ENCODE measurements around the gene PTPRU.

PTPRU gene

GRCh38 chr1:29362116-29362515 is 125.8 kb downstream of the PTPRU start:
- H3K36me3 ChIP-seq (ENCODE audit: control insufficient read depth in 2 of 2, insufficient read depth in 1 of 2, low read length in 2 of 2): no peaks in the 10 kb centered on the region
- ChIA-PET CTCF (interaction anchor here (1.0 kb wide), 1 partner anchor 21 kb away, joined by 3 read pairs; no protein-coding TSS in a partner anchor), POLR2A (no interaction called here)

GRCh38 chr1:29362764-29363163 is 126.4 kb downstream of the PTPRU start:
- Histone ChIP-seq H3K36me3 (ENCODE audit: control insufficient read depth in 2 of 2, insufficient read depth in 1 of 2, low read length in 2 of 2) (no peaks in the 10 kb centered on the region), H3K27ac (ENCODE audit: extremely low read depth, low read depth, low read length) (no peak overlapping the region), H3K9me3 (ENCODE audit: control insufficient read depth, insufficient read depth, low read depth, low read length) (no peaks in the 10 kb centered on the region), H3K4me3 (ENCODE audit: low read depth, low read length) (no peak overlapping the region), H3K4me1 (ENCODE audit: control insufficient read depth, insufficient read depth, low read length) (no peaks in the 10 kb centered on the region)
- CTCF ChIA-PET: interaction anchor here (1.0 kb wide), 1 partner anchor 21 kb away, joined by 3 read pairs; no protein-coding TSS in a partner anchor
- POLR2A ChIA-PET: interaction anchor here (0.5 kb wide), 1 partner anchor 1356 kb away, joined by 3 read pairs; no protein-coding TSS in a partner anchor
- no peak for TF ChIP-seq HOXA7 (CRISPR knock-in tag; IDR thresholded peaks at IDR 0.05; ENCODE audit: borderline replicate concordance)
- no peak for TF ChIP-seq ZNF791 (tag by site-specific recombination; IDR thresholded peaks at IDR 0.05)
- no peak for TF ChIP-seq ZFP41 (tag by site-specific recombination; IDR thresholded peaks at IDR 0.05; ENCODE audit: borderline replicate concordance)
- no peak for TF ChIP-seq PRDM2 (tag by site-specific recombination; IDR thresholded peaks at IDR 0.05; ENCODE audit: borderline replicate concordance)
- no peak for TF ChIP-seq ZSCAN18 (tag by site-specific recombination; IDR thresholded peaks at IDR 0.05)
- no peak for TF ChIP-seq CTCF (tag by site-specific recombination; IDR thresholded peaks at IDR 0.05)
- TF ChIP-seq ZNF266 (tag by site-specific recombination; IDR thresholded peaks at IDR 0.05; ENCODE audit: low read depth): no peak
- no peak for TF ChIP-seq GLI2 (tag by site-specific recombination; IDR thresholded peaks at IDR 0.05; ENCODE audit: borderline replicate concordance, low read depth)

More at GRCh38 chr1:29362116-29362515, 125.8 kb downstream of the PTPRU start:
- no peak overlapping the region for H3K4me3 ChIP-seq (ENCODE audit: low read depth, low read length)
- H3K27ac ChIP-seq (ENCODE audit: extremely low read depth, low read depth, low read length): no peak overlapping the region
- no peaks in the 10 kb centered on the region for H3K9me3 ChIP-seq (ENCODE audit: control insufficient read depth, insufficient read depth, low read depth, low read length)
- H3K4me1 ChIP-seq (ENCODE audit: control insufficient read depth, insufficient read depth, low read length): no peaks in the 10 kb centered on the region
- TF ChIP-seq ZNF561 (tag by site-specific recombination; IDR thresholded peaks at IDR 0.05; ENCODE audit: borderline replicate concordance) (no peak), KLF1 (tag by site-specific recombination; IDR thresholded peaks at IDR 0.05) (no peak), ZNF639 (tag by site-specific recombination; IDR thresholded peaks at IDR 0.05) (no peak), AEBP2 (tag by site-specific recombination; IDR thresholded peaks at IDR 0.05; ENCODE audit: borderline replicate concordance) (no peak), ZNF792 (tag by site-specific recombination; IDR thresholded peaks at IDR 0.05) (no peak), ZNF404 (tag by site-specific recombination; IDR thresholded peaks at IDR 0.05) (no peak), ZNF132 (tag by site-specific recombination; IDR thresholded peaks at IDR 0.05; ENCODE audit: borderline replicate concordance) (no peak), ZNF785 (tag by site-specific recombination; IDR thresholded peaks at IDR 0.05) (no peak), ZNF48 (tag by site-specific recombination; IDR thresholded peaks at IDR 0.05) (no peak), ZNF174 (tag by site-specific recombination; IDR thresholded peaks at IDR 0.05) (no peak), ZNF16 (tag by site-specific recombination; IDR thresholded peaks at IDR 0.05; ENCODE audit: low read depth) (no peak), GLI2 (tag by site-specific recombination; IDR thresholded peaks at IDR 0.05; ENCODE audit: borderline replicate concordance, low read depth) (no peak), ZNF707 (tag by site-specific recombination; IDR thresholded peaks at IDR 0.05) (no peak), ZNF837 (tag by site-specific recombination; IDR thresholded peaks at IDR 0.05) (no peak), KLF17 (tag by site-specific recombination; IDR thresholded peaks at IDR 0.05) (no peak), WT1 (tag by site-specific recombination; IDR thresholded peaks at IDR 0.05) (no peak), ZNF248 (tag by site-specific recombination; IDR thresholded peaks at IDR 0.05) (no peak), RBAK (tag by site-specific recombination; IDR thresholded peaks at IDR 0.05) (no peak)
